H9 (cell line): ENCODE results near the gene LRRC36. TPM values are rescaled to one million over a fixed set of nuclear protein-coding genes. Genes with fewer than 3 reads are reported as not detected.

ENCODE experiments used
- DNase-seq: peaks from one replicate; pipeline ENCODE4 v3.0.0-alpha.2; 2017
- H2AFZ ChIP-seq: one replicate; pipeline ENCODE4 v1.6.1; 2013; ENCODE audit warnings: mild to moderate bottlenecking, low read length, control low read depth, moderate library complexity
- H2AK5ac ChIP-seq: 2 replicates; pipeline ENCODE4 v1.6.1; 2013; ENCODE audit warnings: low read length, control low read depth, mixed read lengths; ENCODE audit not compliant: insufficient read length
- H2BK120ac ChIP-seq: one replicate; pipeline ENCODE4 v1.6.1; 2013; ENCODE audit warnings: low read depth, mild to moderate bottlenecking, low read length, control low read depth, inconsistent platforms; ENCODE audit not compliant: poor library complexity, severe bottlenecking
- H2BK12ac ChIP-seq: 2 replicates; pipeline ENCODE4 v1.6.1; 2013; ENCODE audit warnings: low read length, control low read depth, mixed read lengths, low read depth; ENCODE audit not compliant: insufficient read length
- H2BK15ac ChIP-seq: 2 replicates; pipeline ENCODE4 v1.6.1; 2013; ENCODE audit warnings: low read depth, low read length, control low read depth
- H2BK20ac ChIP-seq: one replicate; pipeline ENCODE4 v1.6.1; 2013; ENCODE audit warnings: low read depth, mild to moderate bottlenecking, low read length, control low read depth, inconsistent platforms; ENCODE audit not compliant: poor library complexity, severe bottlenecking
- H2BK5ac ChIP-seq: 2 replicates; pipeline ENCODE4 v1.6.1; 2013; ENCODE audit warnings: low read length, control low read depth, mixed read lengths; ENCODE audit not compliant: insufficient read length
- H3K14ac ChIP-seq: 2 replicates; pipeline ENCODE4 v1.6.1; 2013; ENCODE audit warnings: low read length, control low read depth; ENCODE audit not compliant: insufficient read depth
- H3K18ac ChIP-seq: 2 replicates; pipeline ENCODE4 v1.6.1; 2013; ENCODE audit warnings: low read depth, mild to moderate bottlenecking, mixed read lengths, low read length, control low read depth; ENCODE audit not compliant: insufficient read length
- H3K23ac ChIP-seq: 2 replicates; pipeline ENCODE4 v1.6.1; 2013; ENCODE audit warnings: low read length, control low read depth, mixed read lengths, low read depth; ENCODE audit not compliant: insufficient read length
- H3K23me2 ChIP-seq: 2 replicates; pipeline ENCODE4 v1.6.1; 2013; ENCODE audit warnings: low read depth, mild to moderate bottlenecking, mixed read lengths, low read length, control low read depth; ENCODE audit not compliant: insufficient read length, poor library complexity, severe bottlenecking
- H3K27ac ChIP-seq: 2 replicates; pipeline ENCODE4 v1.5.1; 2013; ENCODE audit warnings: low read length, control low read depth, mixed read lengths, low read depth; ENCODE audit not compliant: insufficient read length
- H3K27me3 ChIP-seq: 2 replicates; pipeline ENCODE4 v1.6.1; 2013; ENCODE audit warnings: low read length, control low read depth, inconsistent platforms; ENCODE audit not compliant: insufficient read depth
- H3K4ac ChIP-seq: 2 replicates; pipeline ENCODE4 v1.6.1; 2013; ENCODE audit warnings: low read depth, mild to moderate bottlenecking, control low read depth, inconsistent platforms, low read length, moderate library complexity
- H3K4me1 ChIP-seq: 2 replicates; pipeline ENCODE4 v1.6.1; 2013; ENCODE audit warnings: low read length, control low read depth, inconsistent platforms; ENCODE audit not compliant: insufficient read depth
- H3K4me2 ChIP-seq: 2 replicates; pipeline ENCODE4 v1.6.1; 2013; ENCODE audit warnings: low read length, control low read depth, mixed read lengths; ENCODE audit not compliant: insufficient read length, insufficient read depth
- H3K56ac ChIP-seq: 2 replicates; pipeline ENCODE4 v1.6.1; 2013; ENCODE audit warnings: low read depth, mild to moderate bottlenecking, mixed read lengths, low read length, control low read depth; ENCODE audit not compliant: insufficient read length
- H3K79me1 ChIP-seq: 2 replicates; pipeline ENCODE4 v1.6.1; 2013; ENCODE audit warnings: low read depth, mild to moderate bottlenecking, moderate library complexity, low read length, control low read depth, inconsistent platforms; ENCODE audit not compliant: insufficient read depth, poor library complexity, severe bottlenecking
- H3K79me2 ChIP-seq: 2 replicates; pipeline ENCODE4 v1.6.1; 2013; ENCODE audit warnings: low read length, control low read depth, inconsistent platforms; ENCODE audit not compliant: insufficient read depth
- H3K9ac ChIP-seq: 2 replicates; pipeline ENCODE4 v1.6.1; 2013; ENCODE audit warnings: low read length, control low read depth, mixed read lengths; ENCODE audit not compliant: insufficient read length; ENCODE audit errors: extremely low read depth
- H3K9me3 ChIP-seq: one replicate; pipeline ENCODE4 v1.6.1; 2013; ENCODE audit warnings: low read depth, low read length, inconsistent platforms; ENCODE audit not compliant: control insufficient read depth
- H3T11ph ChIP-seq: one replicate; pipeline ENCODE4 v1.6.1; 2013; ENCODE audit warnings: mild to moderate bottlenecking, low read length, control low read depth, inconsistent platforms
- H4K20me1 ChIP-seq: one replicate; pipeline ENCODE4 v1.6.1; 2013; ENCODE audit not compliant: control insufficient read depth, insufficient read length, insufficient read depth
- H4K5ac ChIP-seq: 2 replicates; pipeline ENCODE4 v1.6.1; 2013; ENCODE audit warnings: low read depth, mild to moderate bottlenecking, mixed read lengths, low read length, control low read depth; ENCODE audit not compliant: insufficient read length
- H4K8ac ChIP-seq: replicated peaks from 2 replicates; pipeline ENCODE4 v1.6.1; 2013; ENCODE audit warnings: low read length, control low read depth, mixed read lengths, low read depth; ENCODE audit not compliant: insufficient read length
- H4K91ac ChIP-seq: 2 replicates; pipeline ENCODE4 v1.6.1; 2013; ENCODE audit warnings: low read depth, mild to moderate bottlenecking, moderate library complexity, mixed read lengths, low read length, control low read depth; ENCODE audit not compliant: insufficient read length
- H3K27ac Mint-ChIP-seq, 3 experiments: 2 replicates in 2 of 3; 3 replicates in 1 of 3; pipeline ENCODE4 v1.8.0; 2020 to 2021; ENCODE audit warnings: mixed read lengths in 3 of 3, mild to moderate bottlenecking in 1 of 3, moderate library complexity in 1 of 3
- H3K27me3 Mint-ChIP-seq: 2 replicates; pipeline ENCODE4 v1.8.0; 2021; ENCODE audit warnings: low read depth, mild to moderate bottlenecking, moderate library complexity, mixed read lengths
- H3K36me3 Mint-ChIP-seq, 3 experiments: 2 replicates in 2 of 3; 3 replicates in 1 of 3; pipeline ENCODE4 v1.8.0; 2020 to 2021; ENCODE audit warnings: low read depth in 3 of 3, mixed read lengths in 3 of 3; ENCODE audit not compliant: insufficient read depth in 1 of 3
- H3K4me1 Mint-ChIP-seq, 2 experiments: 2 replicates each; pipeline ENCODE4 v1.8.0; 2020; ENCODE audit warnings: mixed read lengths in 2 of 2
- H3K4me3 Mint-ChIP-seq, 2 experiments: 2 replicates in 1 of 2; 3 replicates in 1 of 2; pipeline ENCODE4 v1.8.0; 2020 to 2021; ENCODE audit warnings: mild to moderate bottlenecking in 2 of 2, mixed read lengths in 2 of 2, moderate library complexity in 1 of 2
- H3K9me3 Mint-ChIP-seq, 2 experiments: 2 replicates in 1 of 2; 3 replicates in 1 of 2; pipeline ENCODE4 v1.8.0; 2020; ENCODE audit warnings: mild to moderate bottlenecking in 2 of 2, mixed read lengths in 2 of 2, moderate library complexity in 1 of 2
- WGBS: extraction: QIAGEN DNeasy Blood & Tissue Kit; methylation state at CpG from one replicate; pipeline ENCODE4 v1.1.7; 2013; ENCODE audit warnings: missing lambda C conversion rate, low lambda C conversion rate, mixed read lengths; ENCODE audit not compliant: insufficient read length; ENCODE audit errors: extremely low coverage; 5-methylcytosine and 5-hydroxymethylcytosine counted together
- total RNA-seq: library from RNA; stranded (reverse); gene quantifications from 2 replicates; pipeline ENCODE4 v1.2.1, GENCODE V29; 2021
- TF ChIP-seq, protein P1 (sequence below): fragments of 200-600 bp; sonication (generic); conservative IDR thresholded peaks from 3 replicates; pipeline ENCODE4 v1.8.0; 2021; ENCODE audit warnings: antibody characterized with exemption, mild to moderate bottlenecking

LRRC36 gene
- total RNA-seq, 1 experiment from 2014 or later, result not detected

DNA sequence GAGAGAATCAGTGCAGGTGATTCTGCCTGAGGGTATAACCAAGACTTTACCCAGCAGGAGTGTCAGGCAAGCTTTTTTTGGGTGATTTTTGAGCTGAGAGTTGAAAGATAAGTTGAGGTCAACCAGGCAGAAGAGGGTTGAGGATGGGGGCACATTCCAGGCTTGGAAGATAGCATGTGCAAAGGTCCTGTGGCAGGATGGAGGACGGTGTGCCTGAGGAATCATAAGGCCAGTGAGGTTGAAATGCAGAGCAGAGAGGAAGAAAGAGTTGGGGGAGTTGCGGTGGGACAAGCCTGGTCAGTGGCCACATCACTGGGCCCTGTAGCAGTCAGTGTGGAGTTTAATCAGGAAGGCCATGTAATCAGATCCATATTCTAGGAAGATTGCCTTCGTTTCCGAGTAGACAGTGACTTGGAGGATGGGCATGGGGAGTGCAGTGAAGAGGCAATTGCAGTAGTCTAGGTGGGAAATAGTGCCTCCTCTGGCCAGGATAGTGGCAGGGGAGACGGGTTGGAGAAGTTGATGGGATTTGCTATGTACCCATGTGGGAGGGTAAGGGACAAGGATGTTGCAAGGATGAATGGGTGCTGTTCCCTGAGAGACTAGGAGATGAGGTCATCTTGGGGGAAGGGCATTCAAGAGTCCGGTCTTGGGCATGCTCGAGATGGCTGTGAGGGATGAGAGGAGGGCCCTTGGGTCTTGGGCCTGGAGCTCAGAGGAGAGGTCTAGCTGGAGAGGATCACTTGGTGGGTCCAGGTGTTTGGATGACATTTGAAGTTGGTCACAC, 43.4 kb upstream of the LRRC36 start:
- WGBS, result no CpG with 5 or more reads among the region's 7 CpGs
- H3T11ph ChIP-seq, result no peak overlapping the region
- peaks cover 0 to 7% (median 0%) of the 10 kb centered on the region in 3 experiments; a peak in 2 of 7 replicates for H3K36me3 Mint-ChIP-seq
- no peak overlapping the region for H2BK20ac ChIP-seq
- peak overlapping the region in 1 of 3 experiments; percentile 19; a peak in 1 of 7 replicates for H3K27ac Mint-ChIP-seq
- H3K4me3 Mint-ChIP-seq, result no peak overlapping the region; a peak in 1 of 5 replicates
- no peak overlapping the region for H3K14ac ChIP-seq
- no peak overlapping the region for H3K4me2 ChIP-seq
- H3K4me1 Mint-ChIP-seq, result peaks cover 3 to 5% of the 10 kb centered on the region in 2 experiments; a peak in 3 of 4 replicates
- no peaks in the 10 kb centered on the region for H3K79me1 ChIP-seq
- H4K8ac ChIP-seq, result no peak overlapping the region
- H4K5ac ChIP-seq, result no peak overlapping the region
- no peaks in the 10 kb centered on the region for H3K4me1 ChIP-seq
- no peaks in the 10 kb centered on the region for H3K27me3 ChIP-seq
- no peak for DNase-seq
- H2BK5ac ChIP-seq, result no peak overlapping the region
- H3K9ac ChIP-seq, result no peak overlapping the region
- H2BK120ac ChIP-seq, result no peak overlapping the region
- H4K20me1 ChIP-seq, result no peaks in the 10 kb centered on the region
- no peak overlapping the region for H2AFZ ChIP-seq
- no peak overlapping the region for H2BK12ac ChIP-seq
- TF ChIP-seq, protein P1, sequence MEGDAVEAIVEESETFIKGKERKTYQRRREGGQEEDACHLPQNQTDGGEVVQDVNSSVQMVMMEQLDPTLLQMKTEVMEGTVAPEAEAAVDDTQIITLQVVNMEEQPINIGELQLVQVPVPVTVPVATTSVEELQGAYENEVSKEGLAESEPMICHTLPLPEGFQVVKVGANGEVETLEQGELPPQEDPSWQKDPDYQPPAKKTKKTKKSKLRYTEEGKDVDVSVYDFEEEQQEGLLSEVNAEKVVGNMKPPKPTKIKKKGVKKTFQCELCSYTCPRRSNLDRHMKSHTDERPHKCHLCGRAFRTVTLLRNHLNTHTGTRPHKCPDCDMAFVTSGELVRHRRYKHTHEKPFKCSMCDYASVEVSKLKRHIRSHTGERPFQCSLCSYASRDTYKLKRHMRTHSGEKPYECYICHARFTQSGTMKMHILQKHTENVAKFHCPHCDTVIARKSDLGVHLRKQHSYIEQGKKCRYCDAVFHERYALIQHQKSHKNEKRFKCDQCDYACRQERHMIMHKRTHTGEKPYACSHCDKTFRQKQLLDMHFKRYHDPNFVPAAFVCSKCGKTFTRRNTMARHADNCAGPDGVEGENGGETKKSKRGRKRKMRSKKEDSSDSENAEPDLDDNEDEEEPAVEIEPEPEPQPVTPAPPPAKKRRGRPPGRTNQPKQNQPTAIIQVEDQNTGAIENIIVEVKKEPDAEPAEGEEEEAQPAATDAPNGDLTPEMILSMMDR, result no peak; the same call in 2 of the 3 replicates
- H3K18ac ChIP-seq, result no peak overlapping the region
- no peaks in the 10 kb centered on the region for H3K79me2 ChIP-seq
- no peak overlapping the region for H3K4ac ChIP-seq
- H3K23ac ChIP-seq, result no peak overlapping the region
- no peak overlapping the region for H2BK15ac ChIP-seq
- H3K9me3 Mint-ChIP-seq, result no peaks in the 10 kb centered on the region
- H2AK5ac ChIP-seq, result no peak overlapping the region
- H3K56ac ChIP-seq, result no peak overlapping the region
- peaks cover 6% of the 10 kb centered on the region for H3K23me2 ChIP-seq
- H3K27me3 Mint-ChIP-seq, result peaks cover 16% of the 10 kb centered on the region
- no peak overlapping the region for H3K27ac ChIP-seq
- no peaks in the 10 kb centered on the region for H3K9me3 ChIP-seq
- no peak overlapping the region for H4K91ac ChIP-seq
